Activated T-cell treated with anti-CD3 and anti-CD28 coated beads for 48 hours (primary cell): Measurements from ENCODE around the gene BMPR1A.

Experiments
- DNase-seq: peaks from one replicate; pipeline ENCODE4 v3.0.0-alpha.2; 2020; ENCODE audit warnings: low read depth

The BMPR1A gene

DNA sequence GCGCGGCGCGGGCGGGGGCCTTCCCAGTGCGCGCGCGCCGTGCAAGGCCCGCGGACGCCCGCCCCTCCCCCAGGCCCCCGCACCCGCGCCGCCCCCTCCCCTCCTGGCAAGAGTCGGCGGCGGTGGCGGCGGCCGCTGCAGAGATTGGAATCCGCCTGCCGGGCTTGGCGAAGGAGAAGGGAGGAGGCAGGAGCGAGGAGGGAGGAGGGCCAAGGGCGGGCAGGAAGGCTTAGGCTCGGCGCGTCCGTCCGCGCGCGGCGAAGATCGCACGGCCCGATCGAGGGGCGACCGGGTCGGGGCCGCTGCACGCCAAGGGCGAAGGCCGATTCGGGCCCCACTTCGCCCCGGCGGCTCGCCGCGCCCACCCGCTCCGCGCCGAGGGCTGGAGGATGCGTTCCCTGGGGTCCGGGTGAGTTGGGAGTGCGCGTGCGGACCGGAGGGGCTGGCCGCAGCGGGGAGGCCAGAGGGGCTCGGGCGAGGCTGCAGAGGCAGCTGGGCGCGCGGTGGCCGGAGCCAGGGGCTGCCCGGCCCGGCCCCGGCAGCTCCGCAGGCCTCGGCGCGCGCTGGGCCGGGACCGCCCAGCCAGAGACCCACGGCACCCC, at the start of gene BMPR1A:
Gene BMPR1A, plus strand, starts transcription at position 109 of the 602 bp plus-strand sequence. CDS start 119,400 bp downstream, outside the sequence.
- no peak for DNase-seq

DNA sequence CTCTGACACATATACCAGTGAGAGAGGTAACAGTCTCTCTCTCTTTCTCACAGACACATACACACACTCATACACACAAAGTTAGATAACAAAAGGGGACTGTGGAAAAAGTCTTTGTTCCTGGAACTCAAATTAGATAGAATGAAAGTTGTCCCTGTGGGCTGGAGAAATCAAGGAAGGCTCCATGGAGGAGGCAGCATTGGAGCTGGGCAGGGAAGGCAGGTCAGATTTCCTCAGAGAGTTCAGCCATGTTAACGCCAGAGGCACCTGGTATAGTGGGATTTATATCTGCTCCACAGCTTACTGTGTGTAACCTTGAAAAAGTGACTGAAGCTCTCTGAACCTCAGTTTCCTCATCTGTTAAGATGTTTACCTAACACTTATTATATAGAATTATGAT, 49.4 kb upstream of the BMPR1A start:
- DNase-seq = no peak

GRCh38 chr10:86707505-86707904, 48.9 kb upstream of the BMPR1A start:
- DNase-seq = no peak

GRCh38 chr10:86708068-86708782, 48.2 kb upstream of the BMPR1A start:
- no peak for DNase-seq

GRCh38 chr10:86708783-86709380, 47.5 kb upstream of the BMPR1A start:
- DNase-seq = no peak

DNA sequence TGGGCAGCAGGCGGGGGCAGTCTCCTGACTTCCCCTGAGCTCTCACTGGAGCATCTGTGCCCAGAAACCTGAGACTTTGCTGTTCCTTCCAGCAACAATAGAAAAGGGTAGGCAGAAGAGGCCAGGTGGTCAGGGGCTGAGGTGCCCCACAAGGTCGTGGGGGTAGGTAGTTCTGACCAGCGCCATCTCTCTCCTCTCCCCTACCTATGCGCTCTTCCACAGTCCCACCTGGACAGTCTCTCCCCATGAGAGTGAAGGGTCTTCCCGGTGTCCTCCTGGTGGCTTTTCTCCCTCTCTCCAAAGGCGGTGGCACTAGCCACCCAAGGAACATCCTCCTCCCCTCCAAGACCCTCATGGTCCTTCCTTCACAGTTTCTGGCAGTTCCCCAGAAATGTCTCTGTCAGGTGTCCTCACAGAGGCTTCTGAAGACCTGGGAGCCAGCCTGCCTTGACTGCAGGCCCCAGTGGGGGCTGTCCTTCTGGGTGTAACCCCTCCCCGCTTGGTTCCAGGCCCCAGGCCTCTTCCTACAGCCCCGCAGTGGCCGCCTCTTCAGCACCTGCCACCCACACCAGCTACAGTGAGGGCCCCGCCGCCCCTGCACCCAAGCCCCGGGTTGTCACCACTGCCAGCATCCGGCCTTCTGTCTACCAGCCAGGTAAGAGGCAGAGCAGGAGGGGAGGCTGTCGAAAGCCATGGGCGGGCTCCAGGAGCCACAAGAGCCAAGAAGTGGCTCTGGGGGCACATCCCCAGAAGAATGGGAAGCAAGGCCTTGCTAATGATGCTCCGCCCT, 46.8 kb upstream of the BMPR1A start:
- no peak for DNase-seq

DNA sequence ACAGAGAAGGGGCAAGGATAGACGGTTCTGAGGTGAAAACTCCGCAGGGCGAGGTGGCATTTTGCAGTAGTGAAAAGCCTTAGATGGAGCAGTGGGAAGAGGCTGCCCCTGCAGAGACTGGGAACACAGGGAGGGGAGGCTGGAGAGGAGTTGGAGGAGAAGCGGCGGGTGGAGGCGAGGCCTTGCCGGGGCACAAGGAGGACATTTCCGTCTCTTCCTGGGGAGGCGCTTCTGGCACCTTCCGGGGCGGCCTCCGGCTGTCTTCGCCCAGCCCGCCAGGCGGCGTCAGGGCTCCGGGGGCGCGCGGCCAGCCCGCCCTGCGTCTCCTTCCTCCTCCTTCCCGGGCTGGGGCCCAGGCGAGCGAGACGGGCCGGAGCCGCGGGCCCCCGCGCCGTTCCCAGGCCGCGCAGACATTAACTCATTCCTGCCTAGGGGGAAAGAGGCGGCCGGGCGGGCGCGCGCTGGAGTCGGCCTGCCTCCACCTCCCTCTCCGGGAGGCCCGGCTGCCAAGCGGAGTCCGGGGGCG, 45.4 kb upstream of the BMPR1A start:
- DNase-seq = peak; percentile 84

DNA sequence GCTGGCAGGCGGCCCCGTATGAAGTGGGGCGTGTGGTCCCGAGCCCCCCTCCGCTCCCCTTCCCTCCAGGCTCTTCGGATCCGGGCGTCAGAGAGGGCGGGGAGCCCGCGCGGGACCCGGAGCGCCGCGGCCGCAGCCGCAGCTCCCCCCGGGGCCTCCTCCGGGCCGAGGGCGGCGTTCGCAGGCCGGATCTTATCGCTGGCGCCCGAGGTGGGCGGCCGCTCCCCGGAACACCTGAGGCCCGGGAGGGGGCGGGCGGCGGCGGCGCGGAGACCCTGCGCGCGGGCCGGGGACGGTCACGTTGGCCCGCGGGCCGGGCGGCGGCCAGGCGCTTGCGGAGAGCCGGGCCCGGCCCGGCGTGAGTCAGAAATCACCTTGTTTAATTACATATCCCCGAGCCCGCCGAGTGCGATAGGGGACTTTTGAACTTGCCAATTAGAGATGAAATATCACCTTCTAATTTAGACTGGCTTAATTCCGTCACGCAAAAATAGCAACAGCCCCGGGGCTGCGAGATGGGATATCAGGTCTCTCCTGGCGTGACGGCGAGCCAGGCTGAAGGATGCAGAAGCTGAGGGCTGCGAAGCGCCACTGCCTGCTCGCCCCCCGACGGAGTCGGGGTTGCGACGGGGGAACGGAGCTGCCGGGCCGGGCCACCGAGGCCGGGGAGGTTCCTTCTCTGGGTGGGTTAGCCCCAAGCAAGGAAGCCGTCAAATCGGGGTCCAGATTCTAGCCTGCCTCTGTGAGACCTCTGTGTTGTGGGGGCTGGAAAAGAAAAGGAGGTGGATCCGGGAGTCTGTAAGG, 44.7 kb upstream of the BMPR1A start:
- DNase-seq = peak; percentile 59

GRCh38 chr10:86712317-86712707, 44.1 kb upstream of the BMPR1A start:
- DNase-seq = peak; percentile 12

GRCh38 chr10:86715156-86715795, 41.1 kb upstream of the BMPR1A start:
- DNase-seq = no peak

DNA sequence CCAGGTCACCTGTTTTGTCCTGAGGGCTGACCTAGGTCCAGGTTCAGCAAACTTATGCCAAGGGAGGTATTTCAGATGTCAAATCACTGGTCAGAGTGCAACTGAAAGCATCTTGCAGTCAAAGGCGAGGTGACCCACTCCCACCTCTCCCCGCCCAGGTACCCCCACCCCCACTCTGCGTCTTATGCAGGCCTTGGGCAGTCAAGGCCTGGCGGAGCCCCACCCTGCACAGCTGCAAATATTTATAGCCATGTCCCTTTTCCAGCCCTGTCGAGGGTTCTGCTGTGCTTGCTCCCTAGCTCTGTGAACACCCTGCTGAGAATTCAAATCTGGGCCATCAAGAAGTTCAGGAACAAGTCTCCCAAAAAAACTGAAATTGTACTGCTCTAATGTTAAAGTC, 40.6 kb upstream of the BMPR1A start:
- no peak for DNase-seq

DNA sequence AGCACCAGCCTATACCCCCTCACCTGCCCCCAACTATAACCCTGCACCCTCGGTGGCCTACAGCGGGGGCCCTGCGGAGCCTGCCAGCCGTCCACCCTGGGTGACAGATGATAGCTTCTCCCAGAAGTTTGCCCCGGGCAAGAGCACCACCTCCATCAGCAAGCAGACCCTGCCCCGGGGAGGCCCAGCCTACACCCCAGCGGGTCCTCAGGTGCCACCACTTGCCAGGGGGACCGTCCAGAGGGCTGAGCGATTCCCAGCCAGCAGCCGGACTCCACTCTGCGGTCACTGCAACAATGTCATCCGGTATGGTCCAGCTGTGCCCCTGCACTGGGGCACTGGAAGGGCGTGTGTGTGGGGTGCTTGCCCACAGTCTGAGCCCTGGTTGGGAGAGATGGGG, 40.0 kb upstream of the BMPR1A start:
- no peak for DNase-seq

DNA sequence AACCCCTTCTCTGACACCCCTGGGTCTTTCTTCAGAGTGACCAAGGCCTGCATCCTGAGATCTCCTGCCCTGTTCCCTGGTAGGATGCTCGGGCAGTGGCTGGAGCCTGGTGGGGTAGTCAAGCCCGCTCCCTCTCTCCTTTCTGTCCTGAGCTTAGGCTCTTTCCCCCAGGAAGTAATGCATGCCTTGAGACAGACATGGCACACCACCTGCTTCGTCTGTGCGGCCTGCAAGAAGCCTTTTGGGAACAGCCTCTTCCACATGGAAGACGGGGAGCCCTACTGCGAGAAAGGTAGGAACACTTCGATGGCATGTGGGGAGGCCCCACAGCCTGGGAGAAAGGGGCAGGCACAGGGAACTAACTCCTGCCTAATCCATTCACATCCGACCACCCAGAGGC, 37.9 kb upstream of the BMPR1A start:
- DNase-seq = no peak

DNA sequence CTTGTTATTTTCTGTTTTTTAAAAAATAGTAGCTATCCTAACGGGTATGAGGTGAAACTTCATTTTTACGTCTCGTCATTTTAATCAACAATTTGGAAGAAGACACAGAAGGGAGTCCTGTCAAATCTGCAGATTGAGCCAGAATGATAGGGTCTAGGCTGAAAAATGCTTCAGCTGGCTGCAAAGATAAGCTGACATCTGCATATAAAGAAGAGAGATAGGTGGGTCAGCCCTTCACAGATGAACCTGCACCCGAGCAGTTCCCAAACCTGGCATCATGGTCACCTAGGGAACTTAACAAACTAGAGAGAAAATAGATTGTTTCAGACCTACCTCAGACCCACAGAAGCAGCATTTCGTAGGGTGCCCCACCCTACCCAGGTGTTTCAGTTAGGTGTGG, 35.2 kb upstream of the BMPR1A start:
- no peak for DNase-seq

DNA sequence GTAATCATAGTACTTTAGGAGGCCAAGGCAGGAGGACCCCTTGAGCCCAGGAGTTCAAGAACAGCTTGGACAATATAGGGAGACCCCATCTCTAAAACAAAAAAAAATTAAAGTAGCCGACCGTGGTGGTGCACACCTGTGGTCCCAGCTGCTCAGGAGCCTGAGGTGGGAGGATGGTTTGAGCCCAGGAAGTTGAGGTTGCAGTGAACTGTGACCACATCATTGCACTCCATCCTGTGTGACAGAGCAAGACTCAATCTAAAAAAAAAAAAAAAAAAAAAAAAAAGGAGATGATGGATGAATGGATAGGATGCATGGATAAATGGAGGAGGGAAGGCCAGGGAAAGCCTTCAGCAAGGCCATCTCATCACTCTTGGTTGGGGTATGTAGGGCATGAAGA, 33.4 kb upstream of the BMPR1A start:
- no peak for DNase-seq

GRCh38 chr10:86724445-86724844, 32.0 kb upstream of the BMPR1A start:
- DNase-seq = no peak

- no peak for DNase-seq
These were observed 30.3 kb upstream of the BMPR1A start for GRCh38 chr10:86725980-86726676.

GRCh38 chr10:86726677-86726999, 29.8 kb upstream of the BMPR1A start:
- no peak for DNase-seq

DNA sequence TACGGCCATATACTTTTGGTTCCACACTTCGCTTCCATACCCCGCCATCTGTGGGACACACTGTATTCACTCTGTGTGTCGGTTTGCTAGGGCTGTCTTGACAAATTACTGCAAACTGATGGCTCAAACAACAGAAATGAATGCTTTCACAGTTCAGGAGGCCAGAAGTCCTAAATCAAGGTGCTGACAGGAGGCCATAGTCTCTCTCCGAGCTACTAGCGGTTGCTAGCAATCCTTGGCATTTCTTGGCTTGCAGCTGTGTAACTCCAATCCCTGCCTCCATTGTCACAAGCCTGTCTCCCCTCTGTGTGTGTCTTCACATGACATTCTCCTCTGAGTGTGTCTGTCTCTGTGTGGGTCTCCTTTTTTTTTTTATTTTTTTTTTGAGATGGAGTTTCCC, 28.9 kb upstream of the BMPR1A start:
- DNase-seq = no peak

- no peak for DNase-seq
These were observed 28.4 kb upstream of the BMPR1A start for GRCh38 chr10:86728056-86728455.

GRCh38 chr10:86729677-86730076, 26.7 kb upstream of the BMPR1A start:
- DNase-seq = no peak
